Panc1 (cell line): Measurements from ENCODE around the gene SLCO2B1.

Experiments
- POLR2AphosphoS5 ChIP-seq: IDR thresholded peaks from 2 replicates; pipeline ENCODE4 v1.6.1; 2012; ENCODE audit warnings: mild to moderate bottlenecking, low read depth, low read length, moderate library complexity
- SIN3A ChIP-seq: IDR thresholded peaks from 2 replicates; pipeline ENCODE4 v1.6.1; 2012; ENCODE audit warnings: low read depth, mild to moderate bottlenecking, low read length, moderate library complexity, borderline replicate concordance; ENCODE audit not compliant: insufficient read depth
- TCF7L2 ChIP-seq: IDR thresholded peaks from 2 replicates; pipeline ENCODE4 v1.6.1; 2011; ENCODE audit warnings: mild to moderate bottlenecking, low read depth, low read length, inconsistent platforms
- TF ChIP-seq, protein P1 (sequence below): fragments of 450-650 bp; IDR thresholded peaks from 2 replicates; pipeline ENCODE4 v1.5.1; 2017; ENCODE audit warnings: mild to moderate bottlenecking
- TF ChIP-seq, protein P2 (sequence below), 2 experiments: IDR thresholded peaks; 2 replicates each; pipeline ENCODE4 v1.6.1; 2011 to 2012; ENCODE audit warnings: low read depth in 2 of 2, control low read depth in 1 of 2, low read length in 1 of 2, mild to moderate bottlenecking in 1 of 2, moderate library complexity in 1 of 2; ENCODE audit not compliant: insufficient read depth in 1 of 2

DNA sequence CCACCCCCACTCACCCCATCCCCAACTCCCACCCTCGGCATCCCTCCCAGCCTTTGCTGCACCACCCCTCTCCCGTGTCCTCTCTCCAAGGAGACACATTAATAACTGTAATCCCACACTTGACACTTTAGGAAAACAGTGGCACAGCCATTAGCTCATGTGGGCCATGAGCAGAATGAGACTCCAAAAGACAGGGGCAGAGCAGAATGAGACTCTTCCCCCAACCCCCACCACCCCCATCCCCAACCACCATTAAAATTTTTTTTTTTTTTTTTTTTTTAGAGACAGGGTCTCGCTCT lies 6.2 kb upstream of the SLCO2B1 start:
- TF ChIP-seq, protein P1, sequence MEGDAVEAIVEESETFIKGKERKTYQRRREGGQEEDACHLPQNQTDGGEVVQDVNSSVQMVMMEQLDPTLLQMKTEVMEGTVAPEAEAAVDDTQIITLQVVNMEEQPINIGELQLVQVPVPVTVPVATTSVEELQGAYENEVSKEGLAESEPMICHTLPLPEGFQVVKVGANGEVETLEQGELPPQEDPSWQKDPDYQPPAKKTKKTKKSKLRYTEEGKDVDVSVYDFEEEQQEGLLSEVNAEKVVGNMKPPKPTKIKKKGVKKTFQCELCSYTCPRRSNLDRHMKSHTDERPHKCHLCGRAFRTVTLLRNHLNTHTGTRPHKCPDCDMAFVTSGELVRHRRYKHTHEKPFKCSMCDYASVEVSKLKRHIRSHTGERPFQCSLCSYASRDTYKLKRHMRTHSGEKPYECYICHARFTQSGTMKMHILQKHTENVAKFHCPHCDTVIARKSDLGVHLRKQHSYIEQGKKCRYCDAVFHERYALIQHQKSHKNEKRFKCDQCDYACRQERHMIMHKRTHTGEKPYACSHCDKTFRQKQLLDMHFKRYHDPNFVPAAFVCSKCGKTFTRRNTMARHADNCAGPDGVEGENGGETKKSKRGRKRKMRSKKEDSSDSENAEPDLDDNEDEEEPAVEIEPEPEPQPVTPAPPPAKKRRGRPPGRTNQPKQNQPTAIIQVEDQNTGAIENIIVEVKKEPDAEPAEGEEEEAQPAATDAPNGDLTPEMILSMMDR: no peak
- TF ChIP-seq SIN3A (no peak), POLR2AphosphoS5 (no peak), TCF7L2 (no peak)
- TF ChIP-seq, protein P2, sequence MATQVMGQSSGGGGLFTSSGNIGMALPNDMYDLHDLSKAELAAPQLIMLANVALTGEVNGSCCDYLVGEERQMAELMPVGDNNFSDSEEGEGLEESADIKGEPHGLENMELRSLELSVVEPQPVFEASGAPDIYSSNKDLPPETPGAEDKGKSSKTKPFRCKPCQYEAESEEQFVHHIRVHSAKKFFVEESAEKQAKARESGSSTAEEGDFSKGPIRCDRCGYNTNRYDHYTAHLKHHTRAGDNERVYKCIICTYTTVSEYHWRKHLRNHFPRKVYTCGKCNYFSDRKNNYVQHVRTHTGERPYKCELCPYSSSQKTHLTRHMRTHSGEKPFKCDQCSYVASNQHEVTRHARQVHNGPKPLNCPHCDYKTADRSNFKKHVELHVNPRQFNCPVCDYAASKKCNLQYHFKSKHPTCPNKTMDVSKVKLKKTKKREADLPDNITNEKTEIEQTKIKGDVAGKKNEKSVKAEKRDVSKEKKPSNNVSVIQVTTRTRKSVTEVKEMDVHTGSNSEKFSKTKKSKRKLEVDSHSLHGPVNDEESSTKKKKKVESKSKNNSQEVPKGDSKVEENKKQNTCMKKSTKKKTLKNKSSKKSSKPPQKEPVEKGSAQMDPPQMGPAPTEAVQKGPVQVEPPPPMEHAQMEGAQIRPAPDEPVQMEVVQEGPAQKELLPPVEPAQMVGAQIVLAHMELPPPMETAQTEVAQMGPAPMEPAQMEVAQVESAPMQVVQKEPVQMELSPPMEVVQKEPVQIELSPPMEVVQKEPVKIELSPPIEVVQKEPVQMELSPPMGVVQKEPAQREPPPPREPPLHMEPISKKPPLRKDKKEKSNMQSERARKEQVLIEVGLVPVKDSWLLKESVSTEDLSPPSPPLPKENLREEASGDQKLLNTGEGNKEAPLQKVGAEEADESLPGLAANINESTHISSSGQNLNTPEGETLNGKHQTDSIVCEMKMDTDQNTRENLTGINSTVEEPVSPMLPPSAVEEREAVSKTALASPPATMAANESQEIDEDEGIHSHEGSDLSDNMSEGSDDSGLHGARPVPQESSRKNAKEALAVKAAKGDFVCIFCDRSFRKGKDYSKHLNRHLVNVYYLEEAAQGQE (IDR thresholded peaks at IDR 0.05; ENCODE audit: insufficient read depth in 1 of 2, low read depth in 2 of 2, low read length in 1 of 2): no peak
